Coronary artery (tissue), 2 donors: ENCODE measurements around the gene TOP1.
A peak's percentile ranks its signal among the peaks of the same experiment; 100 is the strongest.

Experiments
- DNase-seq: peaks from one replicate; pipeline ENCODE4 v3.0.0-alpha.2; 2017; ENCODE audit warnings: low spot score
- H3K27ac ChIP-seq, 2 donors: fragments of 200-600 bp; sonication (generic); one replicate each; pipeline ENCODE4 v1.5.1; 2016 to 2019
- H3K4me3 ChIP-seq: fragments of 200-600 bp; sonication (generic); 2 replicates; pipeline ENCODE4 v1.5.1; 2016; ENCODE audit warnings: mild to moderate bottlenecking, moderate library complexity
- TF ChIP-seq, protein P1 (sequence below): fragments of 200-600 bp; sonication (generic); IDR thresholded peaks from one replicate; pipeline ENCODE4 v1.5.1; 2019; ENCODE audit warnings: antibody characterized with exemption

Gene TOP1

GRCh38 chr20:41173791-41174341 is 145.2 kb downstream of the TOP1 start:
- Histone ChIP-seq H3K4me3 (no peak overlapping the region), H3K27ac (peak overlapping the region; percentile 86 to 93)
- TF ChIP-seq, protein P1, sequence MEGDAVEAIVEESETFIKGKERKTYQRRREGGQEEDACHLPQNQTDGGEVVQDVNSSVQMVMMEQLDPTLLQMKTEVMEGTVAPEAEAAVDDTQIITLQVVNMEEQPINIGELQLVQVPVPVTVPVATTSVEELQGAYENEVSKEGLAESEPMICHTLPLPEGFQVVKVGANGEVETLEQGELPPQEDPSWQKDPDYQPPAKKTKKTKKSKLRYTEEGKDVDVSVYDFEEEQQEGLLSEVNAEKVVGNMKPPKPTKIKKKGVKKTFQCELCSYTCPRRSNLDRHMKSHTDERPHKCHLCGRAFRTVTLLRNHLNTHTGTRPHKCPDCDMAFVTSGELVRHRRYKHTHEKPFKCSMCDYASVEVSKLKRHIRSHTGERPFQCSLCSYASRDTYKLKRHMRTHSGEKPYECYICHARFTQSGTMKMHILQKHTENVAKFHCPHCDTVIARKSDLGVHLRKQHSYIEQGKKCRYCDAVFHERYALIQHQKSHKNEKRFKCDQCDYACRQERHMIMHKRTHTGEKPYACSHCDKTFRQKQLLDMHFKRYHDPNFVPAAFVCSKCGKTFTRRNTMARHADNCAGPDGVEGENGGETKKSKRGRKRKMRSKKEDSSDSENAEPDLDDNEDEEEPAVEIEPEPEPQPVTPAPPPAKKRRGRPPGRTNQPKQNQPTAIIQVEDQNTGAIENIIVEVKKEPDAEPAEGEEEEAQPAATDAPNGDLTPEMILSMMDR, result no peak
- peak; percentile 73 for DNase-seq
